SK-N-SH (cell line): ENCODE measurements around the gene FAM107B. TPM values are rescaled to one million over a fixed set of nuclear protein-coding genes. Genes with fewer than 3 reads are reported as not detected.

Source experiments
- CTCF ChIA-PET: fragments of 300-600, 350-600 bp; formaldehyde crosslinking; extraction: SDS; loops from one replicate; lab custom pipeline; 2021; lab: Yijun Ruan, JAX
- POLR2A ChIA-PET: fragments of 350-600 bp; sonication (Branson Sonifier 250); formaldehyde crosslinking; extraction: SDS; loops from one replicate; lab custom pipeline; 2020; ENCODE audit warnings: antibody characterized with exemption, inconsistent platforms; lab: Yijun Ruan, JAX
- DNase-seq: peaks from one replicate; pipeline ENCODE4 v3.0.0; 2012
- H2AFZ ChIP-seq: fragments of 200-600 bp; sonication (generic); 2 replicates; pipeline ENCODE4 v1.8.1; 2016; ENCODE audit warnings: antibody characterized with exemption, mild to moderate bottlenecking, low read depth
- H3F3A ChIP-seq: fragments of 200-600 bp; sonication (generic); replicated peaks from 2 replicates; pipeline ENCODE3; 2016; ENCODE audit warnings: antibody characterized with exemption, mild to moderate bottlenecking; ENCODE audit not compliant: insufficient read depth
- H3K27ac ChIP-seq, 2 experiments: fragments of 200-500 bp in 1 of 2; fragments of 200-600 bp in 1 of 2; sonication (Bioruptor generic) in 1 of 2; sonication (generic), shearing (Covaris generic) in 1 of 2; 2 replicates each; pipeline versions ENCODE4 v1.5.1 to v1.6.1; 2014 to 2016; ENCODE audit warnings: low read depth in 2 of 2, inconsistent platforms in 1 of 2, low read length in 1 of 2, mild to moderate bottlenecking in 1 of 2, mixed read lengths in 1 of 2
- H3K27me3 ChIP-seq: fragments of 200-600 bp; sonication (generic), shearing (Covaris generic); 2 replicates; pipeline ENCODE4 v1.6.1; 2016; ENCODE audit warnings: mixed run types; ENCODE audit not compliant: insufficient read depth
- H3K36me3 ChIP-seq, 2 experiments: fragments of 200-500 bp in 1 of 2; fragments of 200-600 bp in 1 of 2; sonication (Bioruptor generic) in 1 of 2; sonication (generic) in 1 of 2; replicated peaks in 1 of 2; 2 replicates each; pipeline versions ENCODE3 to v1.5.1; 2014 to 2016; ENCODE audit warnings: low read length in 1 of 2, mild to moderate bottlenecking in 1 of 2; ENCODE audit not compliant: insufficient read depth in 2 of 2, control insufficient read depth in 1 of 2
- H3K4me1 ChIP-seq, 2 experiments: fragments of 200-500 bp in 1 of 2; fragments of 200-600 bp in 1 of 2; sonication (Bioruptor generic) in 1 of 2; sonication (generic), shearing (Covaris generic) in 1 of 2; 2 replicates each; pipeline versions ENCODE4 v1.5.1 to v1.6.1; 2014 to 2016; ENCODE audit warnings: low read depth in 1 of 2, low read length in 1 of 2, mixed run types in 1 of 2; ENCODE audit not compliant: insufficient read depth in 2 of 2, control insufficient read depth in 1 of 2
- H3K4me2 ChIP-seq: fragments of 200-600 bp; sonication (generic), shearing (Covaris generic); 2 replicates; pipeline ENCODE4 v1.6.1; 2017; ENCODE audit warnings: mixed run types
- H3K4me3 ChIP-seq, 2 experiments: fragments of 200-500 bp in 1 of 2; fragments of 200-600 bp in 1 of 2; sonication (Bioruptor generic) in 1 of 2; sonication (generic), shearing (Covaris generic) in 1 of 2; 2 replicates each; pipeline versions ENCODE4 v1.5.1 to v1.8.1; 2014 to 2016; ENCODE audit warnings: low read depth in 2 of 2, inconsistent platforms in 1 of 2, low read length in 1 of 2, mild to moderate bottlenecking in 1 of 2, mixed read lengths in 1 of 2, moderate library complexity in 1 of 2
- H3K79me2 ChIP-seq: fragments of 200-600 bp; sonication (generic); 2 replicates; pipeline ENCODE4 v1.8.1; 2017; ENCODE audit warnings: mild to moderate bottlenecking; ENCODE audit not compliant: insufficient read depth
- H3K9ac ChIP-seq: fragments of 200-600 bp; sonication (generic); 2 replicates; pipeline ENCODE4 v1.6.1; 2017; ENCODE audit warnings: mixed run types
- H3K9me2 ChIP-seq: fragments of 200-600 bp; sonication (generic); 2 replicates; pipeline ENCODE4 v1.6.1; 2017; ENCODE audit warnings: mixed run types
- H3K9me3 ChIP-seq: fragments of 200-600 bp; sonication (generic); 2 replicates; pipeline ENCODE4 v1.6.1; 2017; ENCODE audit warnings: mixed run types, mild to moderate bottlenecking, moderate library complexity
- H4K20me1 ChIP-seq: fragments of 200-600 bp; sonication (generic); 2 replicates; pipeline ENCODE4 v1.6.1; 2017; ENCODE audit warnings: mild to moderate bottlenecking, mixed run types; ENCODE audit not compliant: insufficient read depth
- CHD2 ChIP-seq: fragments of 150-350 bp; IDR thresholded peaks from 2 replicates; pipeline ENCODE4 v1.6.1; 2018; ENCODE audit warnings: low read length; ENCODE audit not compliant: partially characterized antibody
- FOSL2 ChIP-seq: IDR thresholded peaks from 2 replicates; pipeline ENCODE4 v1.4.0; 2012; ENCODE audit warnings: low read depth, mild to moderate bottlenecking, moderate library complexity, borderline replicate concordance
- GABPA ChIP-seq: IDR thresholded peaks from 2 replicates; pipeline ENCODE4 v1.4.0; 2012; ENCODE audit warnings: low read depth, mild to moderate bottlenecking
- GATA2 ChIP-seq: sonication (generic); formaldehyde crosslinking; IDR thresholded peaks from 2 replicates; pipeline ENCODE4 v1.5.0; 2020; ENCODE audit warnings: mild to moderate bottlenecking, missing genetic modification reagents
- JUND ChIP-seq: IDR thresholded peaks from 2 replicates; pipeline ENCODE4 v1.4.0; 2012
- MXI1 ChIP-seq: IDR thresholded peaks from 2 replicates; pipeline ENCODE4 v1.6.1; 2012; ENCODE audit warnings: mild to moderate bottlenecking, low read depth, low read length, improper control_type of control experiment
- NFIC ChIP-seq: IDR thresholded peaks from 2 replicates; pipeline ENCODE4 v1.4.0; 2012; ENCODE audit warnings: borderline replicate concordance
- POLR2AphosphoS5 ChIP-seq: IDR thresholded peaks from 2 replicates; pipeline ENCODE4 v1.6.1; 2012; ENCODE audit warnings: low read depth, low read length
- RXRA ChIP-seq: IDR thresholded peaks from 2 replicates; pipeline ENCODE4 v1.4.0; 2012; ENCODE audit warnings: low read depth, mild to moderate bottlenecking, borderline replicate concordance
- TCF12 ChIP-seq: IDR thresholded peaks from 2 replicates; pipeline ENCODE4 v1.4.0; 2012
- WGBS: methylation state at CpG from one replicate; pipeline ENCODE4 v1.1.6; 2017; ENCODE audit warnings: low lambda C conversion rate; 5-methylcytosine and 5-hydroxymethylcytosine counted together
- polyA plus RNA-seq, 3 experiments: library from polyadenylated mRNA; depleted of rRNA; stranded (reverse); fragments of >200 nt; gene quantifications; 2 replicates each; pipeline ENCODE4 v1.2.3, GENCODE V29; 2012
- TF ChIP-seq, protein P1 (sequence below): IDR thresholded peaks from 2 replicates; pipeline ENCODE4 v1.4.0; 2012; ENCODE audit warnings: low read depth, borderline replicate concordance
- TF ChIP-seq, protein P2 (sequence below): IDR thresholded peaks from 2 replicates; pipeline ENCODE4; 2012
- TF ChIP-seq, protein P3 (sequence below): IDR thresholded peaks from 2 replicates; pipeline ENCODE4 v1.6.1; 2012; ENCODE audit warnings: mild to moderate bottlenecking, low read depth, low read length, moderate library complexity
- TF ChIP-seq, protein P4 (sequence below): fragments of 200-600 bp; sonication (generic); IDR thresholded peaks from 2 replicates; pipeline ENCODE4 v1.6.1; 2017; ENCODE audit warnings: antibody characterized with exemption, mild to moderate bottlenecking, moderate library complexity

Gene FAM107B
- polyA plus RNA-seq, 1 of the 3 experiments (the other 2 are of a cell fraction): 1.0 TPM

DNA sequence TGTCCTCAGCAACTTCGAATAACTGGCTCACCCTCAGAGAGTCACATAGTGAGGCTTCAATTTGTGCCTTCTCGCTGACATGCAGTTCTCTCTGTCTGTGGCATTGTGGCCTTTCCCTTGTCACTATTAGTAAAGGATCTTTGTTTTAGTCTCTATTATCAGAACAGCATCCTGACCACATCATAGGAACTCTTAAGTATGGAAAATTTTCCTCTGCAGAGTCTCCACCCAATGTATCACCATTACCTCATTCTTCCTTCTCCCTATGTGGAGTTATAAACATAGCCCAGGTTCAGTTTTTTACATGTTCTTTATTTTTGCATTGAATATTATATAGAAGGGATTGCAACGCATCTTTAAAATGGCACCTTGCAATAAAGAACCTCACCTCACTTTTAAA lies 112.9 kb downstream of the FAM107B start:
- 50% methylated on average over 3 of the region's 3 CpGs for WGBS

DNA sequence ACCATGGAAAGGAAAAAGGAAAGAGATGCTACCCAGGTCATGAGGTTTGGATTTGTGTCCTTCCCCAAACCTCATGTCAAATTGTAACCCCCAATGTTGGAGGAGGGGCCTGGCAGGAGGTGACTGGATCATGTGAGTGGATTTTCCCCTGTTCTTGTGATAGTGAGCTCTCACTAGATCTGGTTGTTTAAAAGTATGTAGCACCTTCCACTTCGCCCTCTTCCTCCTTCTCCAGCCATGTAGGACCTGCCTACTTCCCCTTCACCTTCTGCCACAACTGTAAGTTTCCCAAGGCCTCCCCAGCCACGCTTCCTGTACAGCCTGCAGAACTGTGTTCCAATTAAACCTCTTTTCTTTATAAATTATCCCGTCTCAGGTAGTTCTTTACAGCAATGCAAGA lies 113.9 kb downstream of the FAM107B start:
- ChIA-PET POLR2A (no interaction called here), CTCF (no interaction called here)
- 35% methylated on average over 3 of the region's 3 CpGs for WGBS
- no peaks in the 10 kb centered on the region for H3K9me2 ChIP-seq
- H3F3A ChIP-seq: no peaks in the 10 kb centered on the region
- no peaks in the 10 kb centered on the region for H3K9me3 ChIP-seq
- no peaks in the 10 kb centered on the region for H3K36me3 ChIP-seq
- H3K27me3 ChIP-seq: no peaks in the 10 kb centered on the region
- no peak overlapping the region for H3K9ac ChIP-seq
- DNase-seq: no peak
- no peak overlapping the region for H3K4me2 ChIP-seq
- no peaks in the 10 kb centered on the region for H4K20me1 ChIP-seq
- no peak overlapping the region for H3K27ac ChIP-seq
- no peak overlapping the region for H2AFZ ChIP-seq
- no peaks in the 10 kb centered on the region; a peak in 1 of 4 replicates for H3K4me1 ChIP-seq
- H3K4me3 ChIP-seq: no peak overlapping the region
- TF ChIP-seq MXI1: no peak
- TF ChIP-seq RXRA: no peak
- TF ChIP-seq POLR2AphosphoS5: no peak
- TF ChIP-seq, protein P1, sequence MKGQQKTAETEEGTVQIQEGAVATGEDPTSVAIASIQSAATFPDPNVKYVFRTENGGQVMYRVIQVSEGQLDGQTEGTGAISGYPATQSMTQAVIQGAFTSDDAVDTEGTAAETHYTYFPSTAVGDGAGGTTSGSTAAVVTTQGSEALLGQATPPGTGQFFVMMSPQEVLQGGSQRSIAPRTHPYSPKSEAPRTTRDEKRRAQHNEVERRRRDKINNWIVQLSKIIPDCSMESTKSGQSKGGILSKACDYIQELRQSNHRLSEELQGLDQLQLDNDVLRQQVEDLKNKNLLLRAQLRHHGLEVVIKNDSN: no peak
- TF ChIP-seq, protein P2, sequence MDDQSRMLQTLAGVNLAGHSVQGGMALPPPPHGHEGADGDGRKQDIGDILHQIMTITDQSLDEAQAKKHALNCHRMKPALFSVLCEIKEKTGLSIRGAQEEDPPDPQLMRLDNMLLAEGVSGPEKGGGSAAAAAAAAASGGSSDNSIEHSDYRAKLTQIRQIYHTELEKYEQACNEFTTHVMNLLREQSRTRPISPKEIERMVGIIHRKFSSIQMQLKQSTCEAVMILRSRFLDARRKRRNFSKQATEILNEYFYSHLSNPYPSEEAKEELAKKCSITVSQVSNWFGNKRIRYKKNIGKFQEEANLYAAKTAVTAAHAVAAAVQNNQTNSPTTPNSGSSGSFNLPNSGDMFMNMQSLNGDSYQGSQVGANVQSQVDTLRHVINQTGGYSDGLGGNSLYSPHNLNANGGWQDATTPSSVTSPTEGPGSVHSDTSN: no peak
- TF ChIP-seq GATA2 (CRISPR knock-in tag): no peak
- TF ChIP-seq FOSL2: no peak
- TF ChIP-seq JUND: no peak
- no peak for TF ChIP-seq NFIC
- TF ChIP-seq, protein P3, sequence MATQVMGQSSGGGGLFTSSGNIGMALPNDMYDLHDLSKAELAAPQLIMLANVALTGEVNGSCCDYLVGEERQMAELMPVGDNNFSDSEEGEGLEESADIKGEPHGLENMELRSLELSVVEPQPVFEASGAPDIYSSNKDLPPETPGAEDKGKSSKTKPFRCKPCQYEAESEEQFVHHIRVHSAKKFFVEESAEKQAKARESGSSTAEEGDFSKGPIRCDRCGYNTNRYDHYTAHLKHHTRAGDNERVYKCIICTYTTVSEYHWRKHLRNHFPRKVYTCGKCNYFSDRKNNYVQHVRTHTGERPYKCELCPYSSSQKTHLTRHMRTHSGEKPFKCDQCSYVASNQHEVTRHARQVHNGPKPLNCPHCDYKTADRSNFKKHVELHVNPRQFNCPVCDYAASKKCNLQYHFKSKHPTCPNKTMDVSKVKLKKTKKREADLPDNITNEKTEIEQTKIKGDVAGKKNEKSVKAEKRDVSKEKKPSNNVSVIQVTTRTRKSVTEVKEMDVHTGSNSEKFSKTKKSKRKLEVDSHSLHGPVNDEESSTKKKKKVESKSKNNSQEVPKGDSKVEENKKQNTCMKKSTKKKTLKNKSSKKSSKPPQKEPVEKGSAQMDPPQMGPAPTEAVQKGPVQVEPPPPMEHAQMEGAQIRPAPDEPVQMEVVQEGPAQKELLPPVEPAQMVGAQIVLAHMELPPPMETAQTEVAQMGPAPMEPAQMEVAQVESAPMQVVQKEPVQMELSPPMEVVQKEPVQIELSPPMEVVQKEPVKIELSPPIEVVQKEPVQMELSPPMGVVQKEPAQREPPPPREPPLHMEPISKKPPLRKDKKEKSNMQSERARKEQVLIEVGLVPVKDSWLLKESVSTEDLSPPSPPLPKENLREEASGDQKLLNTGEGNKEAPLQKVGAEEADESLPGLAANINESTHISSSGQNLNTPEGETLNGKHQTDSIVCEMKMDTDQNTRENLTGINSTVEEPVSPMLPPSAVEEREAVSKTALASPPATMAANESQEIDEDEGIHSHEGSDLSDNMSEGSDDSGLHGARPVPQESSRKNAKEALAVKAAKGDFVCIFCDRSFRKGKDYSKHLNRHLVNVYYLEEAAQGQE: no peak
- TF ChIP-seq GABPA: no peak
- TF ChIP-seq, protein P4, sequence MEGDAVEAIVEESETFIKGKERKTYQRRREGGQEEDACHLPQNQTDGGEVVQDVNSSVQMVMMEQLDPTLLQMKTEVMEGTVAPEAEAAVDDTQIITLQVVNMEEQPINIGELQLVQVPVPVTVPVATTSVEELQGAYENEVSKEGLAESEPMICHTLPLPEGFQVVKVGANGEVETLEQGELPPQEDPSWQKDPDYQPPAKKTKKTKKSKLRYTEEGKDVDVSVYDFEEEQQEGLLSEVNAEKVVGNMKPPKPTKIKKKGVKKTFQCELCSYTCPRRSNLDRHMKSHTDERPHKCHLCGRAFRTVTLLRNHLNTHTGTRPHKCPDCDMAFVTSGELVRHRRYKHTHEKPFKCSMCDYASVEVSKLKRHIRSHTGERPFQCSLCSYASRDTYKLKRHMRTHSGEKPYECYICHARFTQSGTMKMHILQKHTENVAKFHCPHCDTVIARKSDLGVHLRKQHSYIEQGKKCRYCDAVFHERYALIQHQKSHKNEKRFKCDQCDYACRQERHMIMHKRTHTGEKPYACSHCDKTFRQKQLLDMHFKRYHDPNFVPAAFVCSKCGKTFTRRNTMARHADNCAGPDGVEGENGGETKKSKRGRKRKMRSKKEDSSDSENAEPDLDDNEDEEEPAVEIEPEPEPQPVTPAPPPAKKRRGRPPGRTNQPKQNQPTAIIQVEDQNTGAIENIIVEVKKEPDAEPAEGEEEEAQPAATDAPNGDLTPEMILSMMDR: no peak
- no peak for TF ChIP-seq TCF12
- H3K79me2 ChIP-seq: no peaks in the 10 kb centered on the region

More for the DNA sequence above, 112.9 kb downstream of the FAM107B start:
- ChIA-PET CTCF (no interaction called here), POLR2A (no interaction called here)
- H3K27ac ChIP-seq: no peak overlapping the region
- no peak overlapping the region for H3K4me3 ChIP-seq
- no peaks in the 10 kb centered on the region for H3F3A ChIP-seq
- no peaks in the 10 kb centered on the region for H3K36me3 ChIP-seq
- no peaks in the 10 kb centered on the region for H4K20me1 ChIP-seq
- DNase-seq: no peak
- H3K9me3 ChIP-seq: no peaks in the 10 kb centered on the region
- H3K27me3 ChIP-seq: no peaks in the 10 kb centered on the region
- TF ChIP-seq, protein P4: no peak
- no peak for TF ChIP-seq CHD2
- no peak for TF ChIP-seq NFIC
- TF ChIP-seq GABPA: no peak
- peaks cover 0 to 6% of the 10 kb centered on the region in 2 experiments; a peak in 2 of 4 replicates for H3K4me1 ChIP-seq
- no peaks in the 10 kb centered on the region for H3K9me2 ChIP-seq
- H3K79me2 ChIP-seq: no peaks in the 10 kb centered on the region
- no peak overlapping the region for H3K4me2 ChIP-seq
- H2AFZ ChIP-seq: no peak overlapping the region
- no peak overlapping the region for H3K9ac ChIP-seq
